DMS153 treated with DMSO at 0.1 percent for 48 hours (cell line): ENCODE measurements around the gene DYNC1LI1.

ENCODE experiments used
- DNase-seq: peaks from one replicate; lab custom pipeline; 2025; ENCODE audit not compliant: unreplicated experiment; lab: John Stamatoyannopoulos, UW

The DYNC1LI1 gene

DNA sequence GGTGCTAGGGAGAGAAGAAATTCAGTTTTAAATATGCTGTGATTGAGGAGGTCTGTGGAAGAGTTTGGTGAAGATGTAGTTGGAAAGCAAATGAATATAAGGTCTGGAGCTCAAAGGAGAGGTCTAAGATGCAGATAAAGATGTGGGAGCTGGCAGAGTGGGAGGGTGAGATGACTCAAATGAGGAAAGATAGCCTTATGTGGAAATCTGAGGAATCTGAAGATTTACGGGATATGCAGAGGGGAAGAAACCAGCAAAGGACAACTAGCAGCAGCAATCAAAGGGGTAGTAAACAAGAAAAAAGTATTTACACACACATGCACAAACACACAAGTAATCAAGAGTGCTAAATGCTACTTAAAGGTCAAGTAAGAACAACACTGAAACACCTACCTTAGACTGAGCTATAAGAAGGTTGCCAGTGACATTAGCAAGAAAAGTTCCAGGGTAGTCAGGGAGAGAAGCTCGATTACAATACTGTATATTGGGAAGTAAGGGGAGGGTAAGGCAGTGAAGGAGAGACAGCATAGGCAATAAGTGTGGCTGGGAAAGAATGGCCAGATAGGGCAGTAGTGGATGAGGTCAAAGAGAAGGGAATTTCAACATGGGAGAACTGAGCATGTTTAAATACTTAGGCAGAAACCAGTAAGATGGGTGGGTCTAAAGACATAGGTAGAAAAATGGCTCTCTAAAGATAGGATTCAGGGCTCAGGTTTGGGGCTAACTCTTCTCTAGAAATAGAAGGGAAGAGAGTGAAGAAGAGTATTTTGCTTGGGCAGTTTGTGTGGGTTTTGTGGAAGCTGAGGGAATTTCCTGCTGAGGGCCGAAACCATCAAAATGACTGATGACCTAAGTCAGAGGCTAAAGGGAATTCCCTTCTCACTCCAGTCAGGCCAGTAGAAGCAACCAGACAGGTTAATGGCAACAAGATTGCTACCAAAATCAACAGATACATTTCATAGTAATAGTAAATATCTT lies 76.9 kb downstream of the DYNC1LI1 start:
- no peak for DNase-seq

DNA sequence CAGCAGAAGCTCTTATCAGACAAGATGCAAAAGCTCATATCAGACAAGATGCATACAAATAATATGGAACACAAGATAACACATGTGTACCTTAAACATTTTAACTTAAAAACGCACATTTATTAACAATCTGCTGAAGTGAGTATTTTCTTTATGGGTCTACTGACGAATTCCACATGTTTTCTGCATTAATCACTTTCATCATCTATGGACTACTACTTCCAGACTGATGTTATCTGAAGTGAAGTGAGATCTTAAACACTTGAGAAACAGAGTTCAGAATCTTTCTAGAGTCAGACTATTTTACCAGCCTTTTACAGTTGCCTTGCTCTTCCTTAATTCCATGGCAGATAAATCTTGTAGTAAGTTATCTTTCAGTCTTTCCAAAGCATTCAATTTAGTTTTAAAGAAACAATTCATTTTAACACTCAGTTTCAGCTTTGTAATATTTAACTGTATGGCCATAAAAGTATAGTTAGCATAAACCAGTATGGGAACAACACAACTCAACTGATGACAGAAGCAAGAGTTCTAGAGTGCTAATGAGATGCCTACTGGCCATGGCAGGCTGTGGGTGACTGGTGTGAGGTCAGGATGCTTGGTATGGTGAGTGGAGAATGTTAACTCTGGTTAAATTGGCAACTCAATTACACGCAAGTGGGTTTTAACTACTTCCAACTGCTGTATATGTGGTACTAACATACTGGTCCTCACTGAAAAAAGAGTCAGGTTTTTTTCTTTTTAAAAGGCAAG lies 77.8 kb downstream of the DYNC1LI1 start:
- no peak for DNase-seq

- DNase-seq = no peak
Measured at GRCh38 chr3:32488474-32489008, 82.1 kb downstream of the DYNC1LI1 start.

DNA sequence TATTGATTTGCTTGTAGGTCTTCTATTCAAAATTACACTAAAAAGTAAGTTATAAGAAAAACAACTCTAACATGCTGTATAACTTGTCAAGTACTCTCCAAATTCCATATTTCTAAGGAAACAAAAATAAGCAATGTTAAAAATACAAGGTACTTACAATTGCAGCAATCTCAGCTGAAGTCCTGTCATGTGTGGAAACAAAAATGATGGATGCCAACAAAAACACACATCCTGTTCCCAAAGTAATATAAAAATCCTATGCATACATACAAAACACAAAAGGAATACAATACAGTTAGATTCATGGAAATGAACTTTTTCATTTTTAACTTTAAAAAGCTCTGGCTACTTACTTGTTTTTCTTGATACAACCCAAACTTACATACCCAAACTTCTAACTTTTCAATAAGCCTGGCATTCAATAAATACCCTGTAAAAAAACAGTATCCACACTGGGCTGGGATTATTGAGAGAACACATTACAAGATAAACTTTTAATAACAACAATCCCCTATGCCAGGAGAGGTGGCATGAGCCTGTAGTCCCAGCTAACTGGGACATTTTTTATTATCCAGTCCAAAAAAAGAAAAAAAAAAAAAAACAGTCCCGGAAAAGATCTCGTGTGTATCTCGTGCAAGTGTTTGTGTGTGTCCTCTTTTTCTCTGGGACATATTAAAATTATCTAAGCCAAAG lies 82.7 kb downstream of the DYNC1LI1 start:
- DNase-seq = no peak

GRCh38 chr3:32484436-32484835 lies 86.2 kb downstream of the DYNC1LI1 start:
- no peak for DNase-seq

DNA sequence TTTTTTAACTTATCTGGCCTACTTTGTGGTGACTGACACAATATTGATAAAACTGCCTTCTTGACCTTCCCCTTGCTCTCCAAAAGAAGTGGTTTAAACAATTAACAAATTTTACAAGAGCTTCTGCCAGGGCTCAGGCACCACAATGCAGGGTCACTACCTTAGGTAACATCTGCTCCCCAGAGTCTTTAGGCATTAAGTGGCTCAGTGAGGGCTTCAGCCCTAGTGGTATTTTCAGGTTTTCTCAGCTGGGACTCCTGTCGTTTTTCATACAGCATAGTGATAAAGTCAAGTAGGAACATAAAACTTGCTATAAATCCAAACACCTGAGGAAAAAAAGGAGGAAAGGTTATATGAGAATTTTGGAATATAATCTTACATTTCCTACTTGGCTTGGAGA lies 86.9 kb downstream of the DYNC1LI1 start:
- no peak for DNase-seq

GRCh38 chr3:32482693-32483092 lies 88.0 kb downstream of the DYNC1LI1 start:
- no peak for DNase-seq

DNA sequence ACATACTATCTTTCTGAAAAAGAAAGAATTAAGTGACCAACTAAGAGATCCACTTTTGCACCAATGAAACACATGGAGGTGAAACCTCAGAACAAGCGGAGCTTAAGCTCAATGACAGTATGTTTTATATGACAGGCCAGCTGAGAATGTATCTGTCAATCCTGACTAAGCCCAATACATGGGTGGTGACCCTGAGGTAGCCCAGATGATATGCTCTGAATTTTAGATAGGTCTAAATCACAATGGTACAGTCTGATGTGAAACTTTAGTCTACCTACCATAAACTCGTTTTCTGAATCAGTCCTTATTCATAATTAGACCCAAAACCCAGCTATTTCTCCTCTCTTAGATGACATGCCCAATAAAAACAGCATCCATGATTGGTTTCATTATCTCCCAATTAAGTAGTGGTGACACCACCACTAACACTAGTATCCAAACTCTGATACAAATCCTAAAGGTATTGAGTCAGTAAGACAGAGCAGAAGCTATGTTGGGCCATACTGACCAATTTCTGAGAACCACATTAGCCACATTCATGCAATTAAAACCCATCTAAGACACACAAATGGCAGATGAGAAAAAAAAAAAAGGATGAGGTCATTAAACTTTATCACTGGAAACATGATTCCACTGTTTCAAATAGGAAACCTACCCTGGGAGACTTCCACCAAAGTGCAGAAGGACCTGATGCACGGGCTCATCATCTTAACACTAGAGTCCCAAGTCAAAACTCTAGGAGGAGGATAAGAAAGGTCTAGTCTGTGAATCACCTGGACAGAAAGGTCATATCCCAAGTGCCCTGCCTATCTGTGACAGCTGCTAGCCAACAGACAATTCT lies 88.6 kb downstream of the DYNC1LI1 start:
- DNase-seq = no peak

DNA sequence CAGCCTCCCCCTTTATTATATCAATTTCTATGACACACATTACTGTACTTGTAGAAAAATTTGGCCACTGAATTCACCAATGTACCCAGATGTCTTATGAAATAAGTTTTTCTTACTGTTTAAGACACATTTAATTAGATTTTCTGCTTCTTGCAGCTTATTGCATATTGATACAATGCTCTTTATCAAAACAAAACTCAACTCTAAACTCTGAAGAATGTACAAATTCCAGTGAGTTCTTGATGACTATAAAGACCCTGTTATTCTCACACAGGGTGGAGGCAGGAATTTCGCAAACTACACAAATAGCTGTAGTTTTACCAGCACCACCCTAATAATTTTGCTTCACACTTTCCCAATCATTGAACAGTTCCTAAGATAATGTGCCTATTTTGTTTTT lies 90.1 kb downstream of the DYNC1LI1 start:
- DNase-seq = no peak
